Amniotic stem cell (primary cell): ENCODE measurements around the gene ZNF536.
"Not testable (repeated sequence)": the region's sequence is repeated elsewhere in the genome, so short reads cannot be mapped to it uniquely, and the experiment has no call there.

Experiments
- DNase-seq: peaks from one replicate; lab custom pipeline; 2025; lab: John Stamatoyannopoulos, UW

Gene ZNF536

GRCh38 chr19:30446850-30447552 is 74.8 kb downstream of the ZNF536 start:
- no peak for DNase-seq

GRCh38 chr19:30447553-30447870 is 75.3 kb downstream of the ZNF536 start:
- DNase-seq, result no peak

- no peak for DNase-seq
Measured at GRCh38 chr19:30448386-30449077, 76.3 kb downstream of the ZNF536 start.

- no peak for DNase-seq
Measured at GRCh38 chr19:30449078-30449590, 77.0 kb downstream of the ZNF536 start.

- no peak for DNase-seq
Measured at GRCh38 chr19:30449673-30450072, 77.5 kb downstream of the ZNF536 start.

GRCh38 chr19:30450100-30450499 is 77.9 kb downstream of the ZNF536 start:
- DNase-seq, result no peak

- DNase-seq, result no peak
Measured at GRCh38 chr19:30450835-30451321, 78.7 kb downstream of the ZNF536 start.

GRCh38 chr19:30452931-30453330 is 80.7 kb downstream of the ZNF536 start:
- DNase-seq, result no peak

GRCh38 chr19:30453743-30454142 is 81.6 kb downstream of the ZNF536 start:
- no peak for DNase-seq

- DNase-seq, result no peak
Measured at GRCh38 chr19:30455881-30456280, 83.7 kb downstream of the ZNF536 start.

- no peak for DNase-seq
Measured at GRCh38 chr19:30457484-30457883, 85.3 kb downstream of the ZNF536 start.

GRCh38 chr19:30459859-30460258 is 87.7 kb downstream of the ZNF536 start:
- no peak for DNase-seq

- DNase-seq, result no peak
Measured at GRCh38 chr19:30464162-30464561, 92.0 kb downstream of the ZNF536 start.

- DNase-seq, result not testable (repeated sequence)
Measured at GRCh38 chr19:30466598-30466997, 94.4 kb downstream of the ZNF536 start.

- no peak for DNase-seq
Measured at GRCh38 chr19:30467239-30467638, 95.1 kb downstream of the ZNF536 start.

GRCh38 chr19:30469774-30470173 is 97.6 kb downstream of the ZNF536 start:
- DNase-seq, result no peak

- DNase-seq, result no peak
Measured at GRCh38 chr19:30471441-30471840, 99.3 kb downstream of the ZNF536 start.

- no peak for DNase-seq
Measured at GRCh38 chr19:30473334-30473867, 101.2 kb downstream of the ZNF536 start.

GRCh38 chr19:30476997-30477396 is 104.8 kb downstream of the ZNF536 start:
- DNase-seq, result no peak

- no peak for DNase-seq
Measured at GRCh38 chr19:30479231-30479630, 107.0 kb downstream of the ZNF536 start.

- DNase-seq, result no peak
Measured at GRCh38 chr19:30480097-30480496, 107.9 kb downstream of the ZNF536 start.

GRCh38 chr19:30481063-30481462 is 108.9 kb downstream of the ZNF536 start:
- no peak for DNase-seq

GRCh38 chr19:30481823-30482222 is 109.6 kb downstream of the ZNF536 start:
- DNase-seq, result no peak
